Choroid plexus epithelial cell (primary cell): Measurements from ENCODE around the gene ZSCAN5C.
"Not testable (repeated sequence)": the region's sequence is repeated elsewhere in the genome, so short reads cannot be mapped to it uniquely, and the experiment has no call there.

ENCODE experiments used
- DNase-seq: peaks from one replicate; pipeline ENCODE4 v3.0.0-alpha.2; 2010; ENCODE audit warnings: low read depth
- H3K4me3 ChIP-seq: 2 replicates; pipeline ENCODE4 v1.5.1; 2011; ENCODE audit warnings: low read depth, mild to moderate bottlenecking, control low read depth, low read length, moderate library complexity
- CTCF ChIP-seq: conservative IDR thresholded peaks from 2 replicates; pipeline ENCODE4 v1.5.1; 2011; ENCODE audit warnings: low read depth, mild to moderate bottlenecking, control low read depth, inconsistent platforms, low read length, moderate library complexity

ZSCAN5C gene

GRCh38 chr19:56174550-56174949, 27.5 kb upstream of the ZSCAN5C start:
- no peak for DNase-seq
- TF ChIP-seq CTCF = no peak
- no peak overlapping the region for H3K4me3 ChIP-seq

- not testable (repeated sequence) for DNase-seq, H3K4me3 ChIP-seq
Observed at GRCh38 chr19:56175861-56176307, 26.2 kb upstream of the ZSCAN5C start, which contains the start of gene GALP. GALP (plus strand) TSS chr19:56176008; CDS start chr19:56177109, 1,101 bp downstream.

- not testable (repeated sequence) for DNase-seq, H3K4me3 ChIP-seq
Observed at GRCh38 chr19:56176310-56176709, 25.8 kb upstream of the ZSCAN5C start.

- DNase-seq = no peak
- H3K4me3 ChIP-seq = no peak overlapping the region
- TF ChIP-seq CTCF = no peak
Observed at GRCh38 chr19:56176881-56177280, 25.2 kb upstream of the ZSCAN5C start.

GRCh38 chr19:56177564-56178243, 24.4 kb upstream of the ZSCAN5C start:
- DNase-seq = no peak
- no peak overlapping the region for H3K4me3 ChIP-seq
- TF ChIP-seq CTCF = no peak

- DNase-seq = no peak
- H3K4me3 ChIP-seq = no peak overlapping the region
- no peak for TF ChIP-seq CTCF
Observed at GRCh38 chr19:56189785-56190184, 12.3 kb upstream of the ZSCAN5C start.

- H3K4me3 ChIP-seq = no peak overlapping the region
- no peak for TF ChIP-seq CTCF
- DNase-seq = no peak
Observed at GRCh38 chr19:56191115-56191514, 11.0 kb upstream of the ZSCAN5C start.

GRCh38 chr19:56191711-56192110, 10.4 kb upstream of the ZSCAN5C start:
- no peak overlapping the region for H3K4me3 ChIP-seq
- no peak for TF ChIP-seq CTCF
- DNase-seq = no peak
